Adrenal gland (tissue), 12 donors: ENCODE results near the gene PRSS16. TPM values are rescaled to one million over a fixed set of nuclear protein-coding genes. Genes with fewer than 3 reads are reported as not detected.

ENCODE experiments used
- DNase-seq, 7 donors: peaks; one replicate each; pipeline ENCODE4 v3.0.0-alpha.2; 2019 to 2020
- H3K27ac ChIP-seq, 5 donors: fragments of 200-600 bp; sonication (generic) in 4 of 5; 1 replicate in 3 of 5; 2 replicates in 2 of 5; pipeline versions ENCODE4 v1.5.1 to v1.8.0; 2016 to 2020; ENCODE audit warnings: mild to moderate bottlenecking in 1 of 5
- H3K27me3 ChIP-seq: fragments of 200-600 bp; 2 replicates; pipeline ENCODE4 v1.8.0; 2021
- H3K36me3 ChIP-seq, 2 donors: fragments of 200-600 bp; replicated peaks in 1 of 2; 1 replicate in 1 of 2; 2 replicates in 1 of 2; pipeline versions ENCODE4 v1.5.1 to v1.8.0; 2018 to 2022
- H3K4me1 ChIP-seq, 2 donors: fragments of 200-600 bp; replicated peaks in 1 of 2; 1 replicate in 1 of 2; 2 replicates in 1 of 2; pipeline versions ENCODE4 v1.5.1 to v1.8.0; 2018 to 2021
- H3K4me3 ChIP-seq, 4 donors: fragments of 200-600 bp; sonication (generic) in 3 of 4; one replicate each; pipeline ENCODE4 v1.5.1; 2016 to 2018
- H3K9me3 ChIP-seq, 3 donors: fragments of 200-600 bp; sonication (generic) in 1 of 3; replicated peaks in 1 of 3; 1 replicate in 2 of 3; 2 replicates in 1 of 3; pipeline versions ENCODE4 v1.5.1 to v1.8.0; 2016 to 2021
- POLR2A ChIP-seq, 2 donors: fragments of 450-650 bp; IDR thresholded peaks; one replicate each; pipeline ENCODE4 v1.6.1; 2017; ENCODE audit warnings: antibody characterized with exemption in 2 of 2, mild to moderate bottlenecking in 2 of 2, moderate library complexity in 1 of 2
- WGBS, 4 donors: extraction: QIAGEN DNeasy Blood & Tissue Kit in 2 of 4; methylation state at CpG; one replicate each; pipeline versions ENCODE4 v1.1.5 to v1.1.7; 2013 to 2017; 5-methylcytosine and 5-hydroxymethylcytosine counted together
- intact Hi-C, 2 donors: fragments of 100-400 bp; cut with DNase I; formaldehyde crosslinking; loops; one replicate each; pipeline versions ENCODE4 v1.14.1 to v1.15.0; 2022 to 2023
- polyA plus RNA-seq, 3 donors: library from polyadenylated mRNA; stranded (reverse); fragments of 200-250 nt in 2 of 3; fragments of 350-450 nt in 1 of 3; fragmentation: Illumina TruSeq in 1 of 3; extraction: RNeasy Lipid Tissue Mini Kit (QIAGEN cat#74804) in 1 of 3; gene quantifications; one replicate each; pipeline ENCODE4 v1.2.3, GENCODE V29; 2013 to 2014
- total RNA-seq, 9 donors: library from RNA; depleted of rRNA in 4 of 9; stranded (reverse); fragments of >200 nt in 4 of 9; fragments of 120-200 nt in 1 of 9; fragmentation: NEBNext Ultra II Directional in 1 of 9; extraction: Animal tissue kit (Norgen Biotek cat#: 25700) in 1 of 9; gene quantifications; one replicate each; pipeline versions ENCODE4 v1.1.0 to v1.2.4, GENCODE V29; 2013 to 2023
- TF ChIP-seq, protein P1 (sequence below), 6 experiments: fragments of 450-650 bp in 4 of 6; fragments of 200-600 bp in 2 of 6; sonication (generic) in 1 of 6; IDR thresholded peaks; 1 replicate in 5 of 6; 2 replicates in 1 of 6; pipeline versions ENCODE4 v1.5.1 to v1.8.0; 2016 to 2021; ENCODE audit warnings: antibody characterized with exemption in 6 of 6, mild to moderate bottlenecking in 2 of 6, moderate library complexity in 1 of 6
- donor health status: healthy with polysubstance abuse.
- donor health status: Bipolar disorder and iron deficiency.
- donor health status: DM: yes; HTN: yes; CAD: no.
- donor health status: DM: no; HTN: no; CAD: no.
- donor health status: DM: no; HTN: no; CAD: no.
- donor health status: DM: yes; HTN: yes; CAD: no.

The PRSS16 gene
- total and polyA plus RNA-seq, 12 donors: 0.44 to 3.5 (median 1.2) TPM; not detected in 2

DNA sequence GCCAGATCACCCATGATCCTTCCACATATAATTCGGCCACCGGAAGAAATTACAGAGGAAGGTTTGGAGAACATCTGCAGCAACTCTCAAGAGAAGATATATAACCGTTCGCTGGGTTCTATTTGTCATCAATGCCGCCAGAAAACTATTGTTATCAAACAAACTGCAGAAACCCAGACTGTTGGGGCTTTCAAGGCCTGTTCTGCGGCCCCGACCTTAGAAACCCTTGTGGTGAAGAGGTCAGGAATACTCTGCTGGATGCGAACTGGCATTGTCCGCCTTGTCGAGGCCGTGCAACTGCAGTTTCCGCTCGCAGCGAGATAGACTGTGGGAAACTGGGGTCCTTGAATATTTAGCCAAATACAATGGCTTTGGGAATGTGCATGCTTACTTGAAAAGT, 21.3 kb downstream of the PRSS16 start:
- Histone ChIP-seq H3K9me3 (no peaks in the 10 kb centered on the region), H3K36me3 (no peaks in the 10 kb centered on the region), H3K27ac (no peak overlapping the region), H3K27me3 (peaks cover 56% of the 10 kb centered on the region), H3K4me3 (no peak overlapping the region), H3K4me1 (no peaks in the 10 kb centered on the region)
- DNase-seq: no peak
- TF ChIP-seq POLR2A (IDR thresholded peaks at IDR 0.05): no peak
- TF ChIP-seq, protein P1, sequence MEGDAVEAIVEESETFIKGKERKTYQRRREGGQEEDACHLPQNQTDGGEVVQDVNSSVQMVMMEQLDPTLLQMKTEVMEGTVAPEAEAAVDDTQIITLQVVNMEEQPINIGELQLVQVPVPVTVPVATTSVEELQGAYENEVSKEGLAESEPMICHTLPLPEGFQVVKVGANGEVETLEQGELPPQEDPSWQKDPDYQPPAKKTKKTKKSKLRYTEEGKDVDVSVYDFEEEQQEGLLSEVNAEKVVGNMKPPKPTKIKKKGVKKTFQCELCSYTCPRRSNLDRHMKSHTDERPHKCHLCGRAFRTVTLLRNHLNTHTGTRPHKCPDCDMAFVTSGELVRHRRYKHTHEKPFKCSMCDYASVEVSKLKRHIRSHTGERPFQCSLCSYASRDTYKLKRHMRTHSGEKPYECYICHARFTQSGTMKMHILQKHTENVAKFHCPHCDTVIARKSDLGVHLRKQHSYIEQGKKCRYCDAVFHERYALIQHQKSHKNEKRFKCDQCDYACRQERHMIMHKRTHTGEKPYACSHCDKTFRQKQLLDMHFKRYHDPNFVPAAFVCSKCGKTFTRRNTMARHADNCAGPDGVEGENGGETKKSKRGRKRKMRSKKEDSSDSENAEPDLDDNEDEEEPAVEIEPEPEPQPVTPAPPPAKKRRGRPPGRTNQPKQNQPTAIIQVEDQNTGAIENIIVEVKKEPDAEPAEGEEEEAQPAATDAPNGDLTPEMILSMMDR (IDR thresholded peaks at IDR 0.05): no peak
- intact Hi-C loops: no loop called here
- 68 to 81% (median 72%) methylated on average over 14 of the region's 14 CpGs for WGBS, 4 donors

DNA sequence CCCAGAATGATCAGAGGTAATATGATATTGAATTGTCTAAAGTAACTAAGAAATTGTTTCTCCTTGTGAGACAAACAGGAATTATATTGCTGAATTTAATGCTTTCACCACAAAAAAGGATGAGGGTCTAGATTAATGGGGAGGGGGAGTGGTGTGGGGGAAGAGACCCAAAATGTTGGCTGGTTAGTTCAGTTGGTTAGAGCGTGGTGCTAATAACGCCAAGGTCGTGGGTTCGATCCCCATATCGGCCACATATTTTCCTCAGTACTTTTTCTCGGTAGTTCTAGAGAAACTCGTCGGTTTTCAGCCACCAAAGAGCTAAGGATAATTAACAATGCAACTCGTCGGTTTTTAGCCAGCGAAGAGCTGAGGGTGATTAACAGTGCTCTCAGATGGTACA, 26.3 kb downstream of the PRSS16 start:
- peaks cover 50% of the 10 kb centered on the region for H3K27me3 ChIP-seq
- no peaks in the 10 kb centered on the region for H3K36me3 ChIP-seq
- H3K4me1 ChIP-seq: no peaks in the 10 kb centered on the region
- intact Hi-C loops: no loop called here
- WGBS, 4 donors: 63 to 66% (median 64%) methylated on average over 11 of the region's 11 CpGs
- no peak for TF ChIP-seq POLR2A (IDR thresholded peaks at IDR 0.05)
- TF ChIP-seq, protein P1 (IDR thresholded peaks at IDR 0.05): no peak
- DNase-seq: no peak
- no peak overlapping the region for H3K4me3 ChIP-seq
- H3K27ac ChIP-seq: no peak overlapping the region
- H3K9me3 ChIP-seq: no peaks in the 10 kb centered on the region

DNA sequence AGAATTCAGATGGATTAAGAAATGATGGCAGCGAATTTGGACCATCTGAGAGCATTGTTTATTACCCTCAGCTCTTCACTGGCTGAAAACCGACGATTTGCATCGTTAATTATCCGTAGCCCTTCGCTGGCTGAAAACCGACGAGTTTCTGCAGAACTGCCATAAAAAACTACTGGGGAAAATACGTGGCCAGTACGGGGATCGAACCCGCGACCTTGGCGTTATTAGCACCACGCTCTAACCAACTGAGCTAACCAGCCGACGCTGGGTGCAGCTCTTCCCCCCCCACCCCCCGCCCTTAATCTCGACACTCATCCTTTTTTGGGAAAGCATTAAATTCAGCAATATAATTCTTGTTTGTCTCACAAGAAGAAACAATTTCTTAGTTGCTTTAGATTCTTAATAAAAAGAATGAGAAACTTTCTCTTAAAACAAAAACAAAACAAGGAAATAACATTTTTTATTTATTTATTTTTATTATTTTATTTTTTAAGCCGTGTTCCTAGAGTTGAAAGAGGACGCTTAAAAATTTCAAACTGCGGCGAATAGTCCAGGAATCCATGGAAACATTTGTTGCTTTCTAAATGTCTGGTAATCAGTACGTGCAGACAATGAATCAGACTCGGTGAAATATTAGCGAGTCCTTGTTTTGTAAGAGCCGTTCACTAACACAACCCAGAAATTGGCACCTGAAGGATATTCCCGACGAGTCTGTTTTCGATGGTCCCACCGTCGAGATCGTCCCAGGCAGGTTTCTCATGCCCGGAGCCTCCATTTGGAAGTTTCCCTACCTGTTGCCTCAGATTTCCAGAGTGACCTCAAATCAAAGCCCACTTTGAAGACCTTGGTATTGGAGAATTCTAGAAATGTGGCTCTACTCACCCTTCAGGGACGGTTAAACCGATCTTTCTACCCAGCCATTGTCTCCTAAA, 27.8 kb downstream of the PRSS16 start:
- no peaks in the 10 kb centered on the region for H3K9me3 ChIP-seq
- no peaks in the 10 kb centered on the region for H3K4me1 ChIP-seq
- intact Hi-C loops: no loop called here
- peaks cover 53% of the 10 kb centered on the region for H3K27me3 ChIP-seq
- no peak overlapping the region for H3K27ac ChIP-seq
- 15 to 20% (median 18%) methylated on average over 35 to 36 of the region's 36 CpGs for WGBS, 4 donors
- no peak overlapping the region for H3K4me3 ChIP-seq
- no peak for DNase-seq
- H3K36me3 ChIP-seq: no peaks in the 10 kb centered on the region
- TF ChIP-seq, protein P1 (IDR thresholded peaks at IDR 0.05): no peak
- TF ChIP-seq POLR2A (IDR thresholded peaks at IDR 0.05): no peak

DNA sequence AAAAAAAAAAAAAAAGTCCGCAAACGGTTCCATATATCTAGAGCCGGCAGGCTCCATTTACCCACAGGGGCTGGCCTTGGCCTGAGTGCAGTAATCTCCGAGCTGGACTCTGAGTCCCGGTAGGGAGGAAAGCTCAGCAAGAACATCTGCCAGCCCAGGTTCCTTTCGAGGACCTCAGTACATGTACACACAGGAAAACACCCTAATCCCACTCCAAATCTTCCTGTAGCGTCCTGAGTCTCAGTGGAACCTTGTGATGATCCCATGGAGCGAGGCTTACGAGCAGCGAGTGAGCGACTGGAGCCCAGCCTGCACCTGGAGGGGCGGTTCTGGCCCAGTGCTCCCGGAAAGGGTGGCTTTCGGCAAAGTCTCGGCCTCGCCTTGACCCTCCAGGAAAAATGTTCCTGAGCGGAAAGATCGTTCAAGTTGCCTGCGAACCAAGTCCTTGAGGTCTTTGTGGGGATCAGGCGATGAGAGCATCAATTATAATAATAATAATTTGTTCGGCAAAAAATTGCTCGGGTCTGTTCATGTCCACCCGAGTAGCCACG, 32.1 kb downstream of the PRSS16 start:
- no peaks in the 10 kb centered on the region for H3K9me3 ChIP-seq
- H3K36me3 ChIP-seq: no peaks in the 10 kb centered on the region
- no peak for DNase-seq
- WGBS, 4 donors: 4 to 7% (median 6%) methylated on average over 11 to 24 of the region's 24 CpGs
- TF ChIP-seq, protein P1 (IDR thresholded peaks at IDR 0.05): no peak
- TF ChIP-seq POLR2A (IDR thresholded peaks at IDR 0.05): no peak
- no peaks in the 10 kb centered on the region for H3K4me1 ChIP-seq
- intact Hi-C loops: no loop called here
- H3K27me3 ChIP-seq: peaks cover 74% of the 10 kb centered on the region
- H3K27ac ChIP-seq: no peak overlapping the region
- H3K4me3 ChIP-seq: no peak overlapping the region
